Heart left ventricle (tissue), 16 donors: Measurements from ENCODE around the gene GAS7. TPM values are rescaled to one million over a fixed set of nuclear protein-coding genes. Genes with fewer than 3 reads are reported as not detected.
A peak's percentile ranks its signal among the peaks of the same experiment; 100 is the strongest.

Source experiments
- ATAC-seq, 4 donors: fragments of 200-7000 bp; cut with Tn5 transposase; one replicate each; pipeline ENCODE4 v1.9.1; 2020 to 2022; ENCODE audit warnings: moderate library complexity in 4 of 4, mild to moderate bottlenecking in 3 of 4, moderate number of reproducible peaks in 1 of 4
- DNase-seq, 5 donors: peaks; one replicate each; pipeline ENCODE4 v3.0.0-alpha.2; 2020
- H3K27ac ChIP-seq, 12 donors: fragments of 200-600 bp; sonication (generic) in 4 of 12; one replicate each; pipeline versions ENCODE4 v1.5.0 to v1.8.0; 2016 to 2022; ENCODE audit warnings: mild to moderate bottlenecking in 2 of 12
- H3K27me3 ChIP-seq, 9 donors: fragments of 200-600 bp; sonication (generic) in 2 of 9; one replicate each; pipeline versions ENCODE4 v1.5.1 to v1.8.0; 2016 to 2022; ENCODE audit warnings: mild to moderate bottlenecking in 3 of 9
- H3K36me3 ChIP-seq, 9 donors: fragments of 200-600 bp; sonication (generic) in 2 of 9; one replicate each; pipeline versions ENCODE4 v1.5.0 to v1.8.0; 2018 to 2022; ENCODE audit warnings: mild to moderate bottlenecking in 2 of 9
- H3K4me1 ChIP-seq, 12 donors: fragments of 200-600 bp; sonication (generic) in 4 of 12; one replicate each; pipeline versions ENCODE4 v1.5.0 to v1.8.0; 2016 to 2022; ENCODE audit warnings: mild to moderate bottlenecking in 3 of 12
- H3K4me3 ChIP-seq, 12 donors: fragments of 200-600 bp; sonication (generic) in 4 of 12; one replicate each; pipeline versions ENCODE4 v1.5.0 to v1.8.0; 2017 to 2022; ENCODE audit warnings: mild to moderate bottlenecking in 9 of 12, moderate library complexity in 4 of 12
- H3K9me3 ChIP-seq, 12 donors: fragments of 200-600 bp; sonication (generic) in 4 of 12; one replicate each; pipeline versions ENCODE4 v1.5.0 to v1.8.0; 2016 to 2022; ENCODE audit warnings: mild to moderate bottlenecking in 1 of 12
- POLR2A ChIP-seq, 2 donors: fragments of 450-650 bp; IDR thresholded peaks; one replicate each; pipeline ENCODE4 v1.6.1; 2017; ENCODE audit warnings: antibody characterized with exemption in 2 of 2, mild to moderate bottlenecking in 2 of 2, moderate library complexity in 2 of 2
- WGBS, 4 donors: extraction: QIAGEN DNeasy Blood & Tissue Kit in 2 of 4; methylation state at CpG; one replicate each; pipeline versions ENCODE4 v1.1.5 to v1.1.7; 2013 to 2018; 5-methylcytosine and 5-hydroxymethylcytosine counted together
- intact Hi-C, 10 donors: fragments of 100-400 bp; cut with DNase I; formaldehyde crosslinking; loops; one replicate each; pipeline versions ENCODE4 v1.11.1 to v1.14.2; 2022
- polyA plus RNA-seq, 2 donors: library from polyadenylated mRNA; stranded (reverse); fragments of 200-250 nt; gene quantifications; one replicate each; pipeline ENCODE4 v1.2.3, GENCODE V29; 2013
- total RNA-seq, 9 donors: library from RNA; depleted of rRNA in 2 of 9; stranded (reverse); fragments of >200 nt in 2 of 9; fragmentation: NEBNext Ultra II Directional in 3 of 9; extraction: Animal tissue kit (Norgen Biotek cat#: 25700) in 3 of 9; gene quantifications; one replicate each; pipeline versions ENCODE4 v1.1.0 to v1.2.4, GENCODE V29; 2016 to 2023
- TF ChIP-seq, protein P1 (sequence below), 12 donors: fragments of 200-600 bp; sonication (generic) in 4 of 12; IDR thresholded peaks; one replicate each; pipeline versions ENCODE4 v1.5.0 to v1.8.0; 2018 to 2022; ENCODE audit warnings: antibody characterized with exemption in 12 of 12, mild to moderate bottlenecking in 5 of 12
- donor health status: ischemic (EF 13 %, LVEDD 7.1; RV severe dilation, severe dysfunction).
- donor health status: healthy with polysubstance abuse.
- donor health status: DM: no; HTN: yes; CAD: no.
- donor health status: DM: no; HTN: no; CAD: no.
- donor health status: ischemic (EF 25% LVEDD 6.9; RV normal size, moderate dysfunction).
- donor health status: ischemic (EF 25% LVEDD 5.7; RV mildly dilated, moderate dysfunction).
- donor health status: healthy.
- donor health status: DM: yes; HTN: yes; CAD: no.
- donor health status: ischemic (EF 35%, LVEDD 5.7; RV mildly dilated, moderate dysfunction).
- donor health status: nonischemic (EF 11% LVEDD 7.7; RV severe dilation, severe dysfunction).
- donor health status: DM: yes; HTN: yes; CAD: no.
- donor health status: PGD.
- donor health status: ischemic (EF 29% LVEDD 5.4; RV normal size, mild dysfunction).
- donor health status: nonischemic (EF 23%, LVEDD 6.1; RV moderate dilation, normal function).

Gene GAS7
- total and polyA plus RNA-seq, 11 donors, result 19.4 to 86.5 (median 65.1) TPM

DNA sequence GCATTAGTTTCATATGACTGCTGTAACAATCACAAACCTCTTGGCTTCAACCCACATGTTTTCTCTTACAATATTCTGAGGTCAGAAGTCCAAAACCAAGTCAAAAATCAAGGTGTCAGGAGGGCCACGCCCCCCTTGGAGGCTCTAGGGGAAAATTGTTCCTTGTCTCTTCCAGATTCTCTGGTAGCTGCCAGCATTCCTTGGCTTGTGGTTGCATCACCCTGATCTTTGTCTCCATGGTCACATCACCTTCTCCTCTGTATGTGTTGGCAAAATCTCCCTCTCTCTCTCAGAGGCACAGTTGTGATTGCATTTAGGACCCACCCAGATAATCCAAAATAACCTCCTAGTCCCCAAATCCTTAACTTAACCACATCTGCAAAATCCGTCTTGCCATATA, 105.8 kb downstream of the GAS7 start:
- WGBS, 4 donors, result 71 to 92% (median 86%) methylated on average over 2 of the region's 2 CpGs
- H3K4me1 ChIP-seq, result peaks cover 0 to 44% (median 25%) of the 10 kb centered on the region in 12 donors

GRCh38 chr17:10091046-10091445, 107.4 kb downstream of the GAS7 start:
- ATAC-seq (no peak), DNase-seq (no peak)
- TF ChIP-seq, protein P1, sequence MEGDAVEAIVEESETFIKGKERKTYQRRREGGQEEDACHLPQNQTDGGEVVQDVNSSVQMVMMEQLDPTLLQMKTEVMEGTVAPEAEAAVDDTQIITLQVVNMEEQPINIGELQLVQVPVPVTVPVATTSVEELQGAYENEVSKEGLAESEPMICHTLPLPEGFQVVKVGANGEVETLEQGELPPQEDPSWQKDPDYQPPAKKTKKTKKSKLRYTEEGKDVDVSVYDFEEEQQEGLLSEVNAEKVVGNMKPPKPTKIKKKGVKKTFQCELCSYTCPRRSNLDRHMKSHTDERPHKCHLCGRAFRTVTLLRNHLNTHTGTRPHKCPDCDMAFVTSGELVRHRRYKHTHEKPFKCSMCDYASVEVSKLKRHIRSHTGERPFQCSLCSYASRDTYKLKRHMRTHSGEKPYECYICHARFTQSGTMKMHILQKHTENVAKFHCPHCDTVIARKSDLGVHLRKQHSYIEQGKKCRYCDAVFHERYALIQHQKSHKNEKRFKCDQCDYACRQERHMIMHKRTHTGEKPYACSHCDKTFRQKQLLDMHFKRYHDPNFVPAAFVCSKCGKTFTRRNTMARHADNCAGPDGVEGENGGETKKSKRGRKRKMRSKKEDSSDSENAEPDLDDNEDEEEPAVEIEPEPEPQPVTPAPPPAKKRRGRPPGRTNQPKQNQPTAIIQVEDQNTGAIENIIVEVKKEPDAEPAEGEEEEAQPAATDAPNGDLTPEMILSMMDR (IDR thresholded peaks at IDR 0.05), result no peak
- no peak for TF ChIP-seq POLR2A (IDR thresholded peaks at IDR 0.05)
- intact Hi-C loops, result no loop called here
- no peaks in the 10 kb centered on the region for H3K27me3 ChIP-seq
- WGBS, 4 donors, result 77 to 84% (median 81%) methylated on average over 5 of the region's 5 CpGs
- no peak overlapping the region for H3K27ac ChIP-seq
- peaks cover 0 to 54% (median 35%) of the 10 kb centered on the region in 12 donors for H3K4me1 ChIP-seq
- peaks cover 0 to 14% (median 0%) of the 10 kb centered on the region in 12 donors for H3K9me3 ChIP-seq
- no peak overlapping the region for H3K4me3 ChIP-seq
- no peaks in the 10 kb centered on the region for H3K36me3 ChIP-seq

More for the DNA sequence above, 105.8 kb downstream of the GAS7 start:
- no peaks in the 10 kb centered on the region for H3K27me3 ChIP-seq
- ATAC-seq (no peak), DNase-seq (no peak)
- intact Hi-C loops, result no loop called here
- no peaks in the 10 kb centered on the region for H3K36me3 ChIP-seq
- H3K27ac ChIP-seq, result no peak overlapping the region
- no peak overlapping the region for H3K4me3 ChIP-seq
- no peak for TF ChIP-seq POLR2A (IDR thresholded peaks at IDR 0.05)
- TF ChIP-seq, protein P1 (IDR thresholded peaks at IDR 0.05), result no peak
- peaks cover 0 to 14% (median 0%) of the 10 kb centered on the region in 12 donors for H3K9me3 ChIP-seq

DNA sequence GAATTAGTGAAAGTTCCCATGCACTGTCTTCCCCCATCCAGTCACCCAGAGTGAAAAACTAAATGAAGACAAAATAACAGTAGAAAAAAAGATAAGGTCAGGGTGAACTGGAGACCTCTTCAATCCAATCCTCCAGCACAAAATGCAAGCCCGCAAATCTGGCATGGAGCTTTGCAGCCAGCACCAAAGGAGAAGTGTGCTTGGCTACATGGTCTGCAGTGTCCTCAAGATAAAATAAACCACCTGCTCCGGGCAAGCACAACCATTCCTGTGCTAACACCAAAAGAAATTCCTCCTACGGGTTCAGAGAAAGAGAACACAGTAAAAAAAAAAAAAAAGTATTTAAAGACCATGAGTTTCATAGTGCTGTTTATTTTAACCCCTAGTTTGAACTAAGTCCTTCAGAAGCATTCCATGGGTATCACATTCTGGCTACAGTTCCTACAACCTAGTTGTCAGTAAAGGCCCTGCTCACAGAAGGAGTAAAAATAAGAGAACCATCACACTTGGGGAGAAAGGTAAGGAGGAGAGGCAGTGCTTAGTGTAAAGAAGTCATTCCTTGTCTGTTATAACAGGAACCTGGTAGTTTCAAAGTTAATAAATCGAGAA, 109.1 kb downstream of the GAS7 start:
- H3K27me3 ChIP-seq, result no peaks in the 10 kb centered on the region
- no peak overlapping the region for H3K4me3 ChIP-seq
- no peaks in the 10 kb centered on the region for H3K36me3 ChIP-seq
- DNase-seq (peak in 2 of 5 donors; percentile 34 to 63), ATAC-seq (peak; percentile 36 to 60 (median 52))
- H3K4me1 ChIP-seq, result peaks cover 0 to 52% (median 33%) of the 10 kb centered on the region in 12 donors
- H3K27ac ChIP-seq, result peak overlapping the region in 10 of 12 donors; percentile 15 to 57 (median 34)
- TF ChIP-seq, protein P1 (IDR thresholded peaks at IDR 0.05), result no peak
- TF ChIP-seq POLR2A (IDR thresholded peaks at IDR 0.05), result no peak
- intact Hi-C loops, result no loop called here
- H3K9me3 ChIP-seq, result peaks cover 0 to 14% (median 0%) of the 10 kb centered on the region in 12 donors
- 38 to 45% (median 42%) methylated on average over 4 of the region's 4 CpGs for WGBS, 4 donors

DNA sequence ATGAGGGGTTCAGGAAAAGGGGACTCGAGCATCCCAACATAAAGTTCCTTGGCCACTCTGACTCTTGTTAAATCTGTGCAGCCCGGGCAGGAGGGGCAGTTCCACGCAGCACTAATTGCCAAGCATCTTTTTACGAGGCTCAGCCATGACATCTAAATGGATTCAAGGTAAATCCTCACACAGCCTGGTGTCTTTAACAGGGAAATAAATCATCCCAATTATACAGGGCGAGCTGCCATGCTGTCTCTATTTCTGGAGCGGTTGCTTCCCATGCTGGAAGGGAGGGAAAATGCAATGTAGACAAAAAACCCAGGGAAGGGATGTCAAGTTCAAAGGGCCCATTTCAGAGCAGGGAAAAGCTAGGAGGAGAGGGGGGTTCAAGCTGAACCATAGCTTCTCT, 110.0 kb downstream of the GAS7 start:
- Histone ChIP-seq H3K27me3 (no peaks in the 10 kb centered on the region), H3K9me3 (peaks cover 0 to 19% (median 3%) of the 10 kb centered on the region in 12 donors), H3K4me3 (no peak overlapping the region), H3K27ac (peak overlapping the region in 8 of 12 donors; percentile 17 to 57 (median 40)), H3K36me3 (no peaks in the 10 kb centered on the region), H3K4me1 (peaks cover 0 to 52% (median 33%) of the 10 kb centered on the region in 12 donors)
- intact Hi-C loops, result no loop called here
- WGBS, 4 donors, result 62 to 73% (median 68%) methylated on average over 6 of the region's 6 CpGs
- no peak for DNase-seq
- no peak for ATAC-seq
- TF ChIP-seq, protein P1 (IDR thresholded peaks at IDR 0.05), result no peak
- TF ChIP-seq POLR2A (IDR thresholded peaks at IDR 0.05), result no peak
